Neutrophil (primary cell): ENCODE data around the gene IQGAP2.

Experiments
- H3K27ac ChIP-seq: fragments of 200-600 bp; sonication (generic); 2 replicates; pipeline ENCODE4 v1.5.1; 2016; ENCODE audit warnings: mild to moderate bottlenecking, moderate library complexity
- H3K27me3 ChIP-seq: fragments of 200-600 bp; sonication (generic); 2 replicates; pipeline ENCODE4 v1.6.0; 2016; ENCODE audit warnings: mild to moderate bottlenecking
- H3K36me3 ChIP-seq: fragments of 200-600 bp; sonication (generic); 2 replicates; pipeline ENCODE4 v1.5.1; 2017
- H3K4me1 ChIP-seq, 2 experiments: fragments of 200-600 bp in 1 of 2; sonication (generic) in 1 of 2; 1 replicate in 1 of 2; 2 replicates in 1 of 2; pipeline versions ENCODE4 v1.5.1 to v1.6.1; 2013 to 2016; ENCODE audit warnings: low read depth in 1 of 2, low read length in 1 of 2, mild to moderate bottlenecking in 1 of 2, moderate library complexity in 1 of 2; ENCODE audit not compliant: control insufficient read depth in 1 of 2, insufficient read depth in 1 of 2
- H3K4me3 ChIP-seq, 2 experiments: fragments of 200-600 bp in 1 of 2; sonication (generic) in 1 of 2; 1 replicate in 1 of 2; 2 replicates in 1 of 2; pipeline ENCODE4 v1.5.1; 2013 to 2016; ENCODE audit warnings: low read depth in 1 of 2, low read length in 1 of 2, mild to moderate bottlenecking in 1 of 2, moderate library complexity in 1 of 2
- H3K9me3 ChIP-seq: fragments of 200-600 bp; sonication (generic); 2 replicates; pipeline ENCODE4 v1.5.1; 2016
- CTCF ChIP-seq: fragments of 200-600 bp; sonication (generic); IDR thresholded peaks from 2 replicates; pipeline ENCODE4 v1.5.1; 2016; ENCODE audit warnings: antibody characterized with exemption

Gene IQGAP2

GRCh38 chr5:76747706-76748105 is 344.6 kb downstream of the IQGAP2 start:
- Histone ChIP-seq H3K4me3 (no peak overlapping the region), H3K27ac (no peak overlapping the region), H3K27me3 (no peaks in the 10 kb centered on the region), H3K36me3 (no peaks in the 10 kb centered on the region), H3K4me1 (no peaks in the 10 kb centered on the region), H3K9me3 (no peaks in the 10 kb centered on the region)
- no peak for TF ChIP-seq CTCF

- H3K9me3 ChIP-seq: no peaks in the 10 kb centered on the region
- TF ChIP-seq CTCF: no peak
- H3K27ac ChIP-seq: no peak overlapping the region
- no peaks in the 10 kb centered on the region for H3K27me3 ChIP-seq
- no peaks in the 10 kb centered on the region for H3K4me1 ChIP-seq
- no peak overlapping the region for H3K4me3 ChIP-seq
- no peaks in the 10 kb centered on the region for H3K36me3 ChIP-seq
Measured at GRCh38 chr5:76751291-76751690, 348.2 kb downstream of the IQGAP2 start.

- no peak overlapping the region for H3K27ac ChIP-seq
- no peaks in the 10 kb centered on the region for H3K36me3 ChIP-seq
- TF ChIP-seq CTCF: no peak
- no peak overlapping the region for H3K4me3 ChIP-seq
- no peaks in the 10 kb centered on the region for H3K27me3 ChIP-seq
- no peaks in the 10 kb centered on the region for H3K4me1 ChIP-seq
- H3K9me3 ChIP-seq: no peaks in the 10 kb centered on the region
Measured at GRCh38 chr5:76754668-76755078, 351.6 kb downstream of the IQGAP2 start.

GRCh38 chr5:76755779-76756637 is 352.9 kb downstream of the IQGAP2 start:
- Histone ChIP-seq H3K4me3 (no peak overlapping the region), H3K27ac (no peak overlapping the region), H3K4me1 (no peaks in the 10 kb centered on the region), H3K9me3 (no peaks in the 10 kb centered on the region), H3K36me3 (no peaks in the 10 kb centered on the region), H3K27me3 (no peaks in the 10 kb centered on the region)
- no peak for TF ChIP-seq CTCF

GRCh38 chr5:76757049-76757448 is 354.0 kb downstream of the IQGAP2 start:
- no peaks in the 10 kb centered on the region for H3K4me1 ChIP-seq
- no peak overlapping the region for H3K27ac ChIP-seq
- no peak for TF ChIP-seq CTCF
- no peak overlapping the region for H3K4me3 ChIP-seq
- no peaks in the 10 kb centered on the region for H3K9me3 ChIP-seq
- no peaks in the 10 kb centered on the region for H3K36me3 ChIP-seq
- H3K27me3 ChIP-seq: no peaks in the 10 kb centered on the region
